Fibroblast of lung (primary cell): ENCODE measurements around the gene CDS1. TPM values are rescaled to one million over a fixed set of nuclear protein-coding genes. Genes with fewer than 3 reads are reported as not detected.
"Not testable (repeated sequence)": the region's sequence is repeated elsewhere in the genome, so short reads cannot be mapped to it uniquely, and the experiment has no call there.

Experiments
- DNase-seq, 2 donors: peaks; one replicate each; pipeline versions ENCODE4 v3.0.0 to v3.0.0-alpha.2; 2010; ENCODE audit warnings: low read depth in 2 of 2
- H2AFZ ChIP-seq: 2 replicates; pipeline ENCODE4 v1.5.1; 2012; ENCODE audit warnings: low read length, control low read depth, inconsistent platforms
- H3K27ac ChIP-seq: 2 replicates; pipeline ENCODE4 v1.5.1; 2011; ENCODE audit warnings: low read length, control low read depth; ENCODE audit not compliant: insufficient read depth
- H3K27me3 ChIP-seq: 2 replicates; pipeline ENCODE4 v1.5.1; 2011; ENCODE audit warnings: mild to moderate bottlenecking, low read length; ENCODE audit not compliant: control insufficient read depth, insufficient read depth
- H3K36me3 ChIP-seq: 2 replicates; pipeline ENCODE4 v1.5.1; 2011; ENCODE audit warnings: low read length; ENCODE audit not compliant: control insufficient read depth, insufficient read depth
- H3K4me1 ChIP-seq: 2 replicates; pipeline ENCODE4 v1.5.1; 2011; ENCODE audit warnings: low read length; ENCODE audit not compliant: control insufficient read depth, insufficient read depth; ENCODE audit errors: extremely low read depth
- H3K4me2 ChIP-seq: 2 replicates; pipeline ENCODE4 v1.5.1; 2011; ENCODE audit warnings: low read length, control low read depth; ENCODE audit not compliant: insufficient read depth; ENCODE audit errors: extremely low read depth
- H3K4me3 ChIP-seq, 4 experiments: fragments of 200-600 bp in 1 of 4; sonication (generic) in 1 of 4; replicated peaks in 1 of 4; 2 replicates each; pipeline ENCODE4 v1.5.1; 2011 to 2016; ENCODE audit warnings: low read length in 4 of 4, low read depth in 3 of 4, mild to moderate bottlenecking in 3 of 4, control low read depth in 2 of 4, inconsistent platforms in 1 of 4, mixed read lengths in 1 of 4; ENCODE audit not compliant: insufficient read depth in 1 of 4; ENCODE audit errors: control extremely low read depth in 1 of 4
- H3K79me2 ChIP-seq: 2 replicates; pipeline ENCODE4 v1.5.1; 2012; ENCODE audit warnings: mild to moderate bottlenecking, low read length, inconsistent platforms; ENCODE audit not compliant: control insufficient read depth, insufficient read depth
- H3K9ac ChIP-seq: 2 replicates; pipeline ENCODE4 v1.5.1; 2011; ENCODE audit warnings: mild to moderate bottlenecking, low read length, control low read depth; ENCODE audit not compliant: insufficient read depth
- H3K9me3 ChIP-seq: 2 replicates; pipeline ENCODE4 v1.5.1; 2012; ENCODE audit warnings: low read depth, low read length; ENCODE audit not compliant: control insufficient read depth, insufficient read depth
- H4K20me1 ChIP-seq: 2 replicates; pipeline ENCODE4 v1.5.1; 2011; ENCODE audit warnings: low read length; ENCODE audit not compliant: control insufficient read depth, insufficient read depth; ENCODE audit errors: extremely low read depth
- CTCF ChIP-seq, 2 donors: IDR thresholded peaks in 1 of 2; conservative IDR thresholded peaks in 1 of 2; 1 replicate in 1 of 2; 2 replicates in 1 of 2; pipeline ENCODE4 v1.5.1; 2011 to 2012; ENCODE audit warnings: low read length in 2 of 2, control low read depth in 1 of 2, inconsistent platforms in 1 of 2, low read depth in 1 of 2, mild to moderate bottlenecking in 1 of 2
- EZH2 ChIP-seq: IDR thresholded peaks from 2 replicates; pipeline ENCODE4 v1.5.1; 2012; ENCODE audit warnings: low read length, control low read depth, mild to moderate bottlenecking; ENCODE audit errors: missing control alignments
- polyA plus RNA-seq, 2 donors: library from polyadenylated mRNA; depleted of rRNA in 1 of 2; stranded (reverse) in 1 of 2; unstranded in 1 of 2; fragments of >200 nt; gene quantifications; 2 replicates each; pipeline ENCODE4 v1.2.1, GENCODE V29; 2011 to 2012; ENCODE audit warnings: missing spikeins in 1 of 2
- total RNA-seq: library from RNA; depleted of rRNA; stranded (reverse); fragments of >200 nt; gene quantifications from 2 replicates; pipeline ENCODE4 v1.2.1, GENCODE V29; 2014

The CDS1 gene
- total and polyA plus RNA-seq, 2 donors (not counting 1 experiment from before 2014, with no cell fraction given): 0.08 to 0.33 TPM

- H3K4me2 ChIP-seq: peak overlapping the region; percentile 21
- peak; percentile 74 to 90 for DNase-seq
- H4K20me1 ChIP-seq: no peaks in the 10 kb centered on the region
- no peak for TF ChIP-seq EZH2
- TF ChIP-seq CTCF (conservative IDR thresholded peaks at IDR 0.05 in 1 of 2, IDR thresholded peaks at IDR 0.05 in 1 of 2; ENCODE audit: low read depth in 1 of 2, low read length in 2 of 2): peak in 1 of 2 donors; percentile 12
- no peaks in the 10 kb centered on the region for H3K9me3 ChIP-seq
- no peaks in the 10 kb centered on the region for H3K27me3 ChIP-seq
- H3K36me3 ChIP-seq: peaks cover 13% of the 10 kb centered on the region
- no peak overlapping the region for H3K4me3 ChIP-seq
- no peak overlapping the region for H3K9ac ChIP-seq
- no peak overlapping the region for H2AFZ ChIP-seq
- no peak overlapping the region for H3K27ac ChIP-seq
- no peaks in the 10 kb centered on the region for H3K79me2 ChIP-seq
- H3K4me1 ChIP-seq: peaks cover 6% of the 10 kb centered on the region
Observed at GRCh38 chr4:84681486-84682274, 98.8 kb downstream of the CDS1 start.

- peaks cover 11% of the 10 kb centered on the region for H3K36me3 ChIP-seq
- H3K79me2 ChIP-seq, H3K9me3 ChIP-seq, H3K4me2 ChIP-seq, H3K27me3 ChIP-seq, H2AFZ ChIP-seq, H3K4me1 ChIP-seq, H3K9ac ChIP-seq, DNase-seq, H3K27ac ChIP-seq, H4K20me1 ChIP-seq, H3K4me3 ChIP-seq: not testable (repeated sequence)
Observed at GRCh38 chr4:84682661-84683060, 99.7 kb downstream of the CDS1 start.

DNA sequence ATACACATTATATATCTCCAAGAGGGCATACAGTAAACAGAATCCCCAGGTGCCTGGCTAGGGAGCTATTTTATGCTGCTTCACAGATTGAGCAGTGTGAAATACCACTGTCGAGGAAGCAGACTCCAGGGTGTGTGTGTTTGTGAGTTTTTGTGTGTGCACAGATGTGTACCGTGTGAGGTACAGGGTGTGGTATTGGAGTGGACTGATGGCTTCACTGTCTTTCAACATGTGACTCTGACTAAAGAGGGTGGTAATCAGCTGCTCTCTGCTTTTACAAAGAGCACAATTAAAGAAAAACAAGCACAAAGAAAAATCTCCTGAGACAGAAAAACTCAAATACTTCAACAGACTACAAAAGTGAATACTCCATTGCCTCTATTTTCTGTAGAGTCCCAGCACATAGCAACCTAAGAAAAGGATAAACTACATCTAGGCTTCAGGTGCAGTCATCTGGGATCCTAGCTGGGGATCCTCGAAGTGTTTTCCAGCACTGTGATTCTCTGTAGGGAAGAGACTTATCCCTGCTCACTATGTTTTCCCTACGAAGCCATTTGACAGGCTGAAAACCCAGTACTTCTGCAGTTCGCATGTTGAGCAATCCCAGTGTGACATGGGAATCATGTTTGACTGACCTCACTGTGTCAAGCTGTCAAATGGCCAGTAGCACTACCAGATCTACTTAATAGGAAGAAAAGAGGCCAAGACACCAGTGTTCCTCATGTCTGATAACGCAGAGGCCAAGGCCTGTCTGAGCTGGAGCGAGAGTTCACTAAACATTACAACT is 100.3 kb downstream of the CDS1 start:
- Histone ChIP-seq H3K36me3 (peaks cover 10% of the 10 kb centered on the region), H3K27ac (no peak overlapping the region), H2AFZ (no peak overlapping the region), H3K4me3 (no peak overlapping the region), H4K20me1 (no peaks in the 10 kb centered on the region), H3K4me1 (peaks cover 6% of the 10 kb centered on the region), H3K9ac (no peak overlapping the region), H3K9me3 (no peaks in the 10 kb centered on the region), H3K27me3 (no peaks in the 10 kb centered on the region), H3K79me2 (no peaks in the 10 kb centered on the region), H3K4me2 (no peak overlapping the region)
- TF ChIP-seq CTCF (conservative IDR thresholded peaks at IDR 0.05 in 1 of 2, IDR thresholded peaks at IDR 0.05 in 1 of 2; ENCODE audit: low read depth in 1 of 2, low read length in 2 of 2) (no peak), EZH2 (no peak)
- DNase-seq: no peak
